GM11168 (cell line): Measurements from ENCODE around the gene WDR73.

ENCODE experiments used
- in situ Hi-C: fragments of 300-500 bp; cut with MboI; formaldehyde crosslinking; loops from one replicate; pipeline ENCODE4 v1.12.0; 2022; ENCODE audit warnings: low sequenced_read_pairs; ENCODE audit not compliant: unreplicated experiment

WDR73 gene

DNA sequence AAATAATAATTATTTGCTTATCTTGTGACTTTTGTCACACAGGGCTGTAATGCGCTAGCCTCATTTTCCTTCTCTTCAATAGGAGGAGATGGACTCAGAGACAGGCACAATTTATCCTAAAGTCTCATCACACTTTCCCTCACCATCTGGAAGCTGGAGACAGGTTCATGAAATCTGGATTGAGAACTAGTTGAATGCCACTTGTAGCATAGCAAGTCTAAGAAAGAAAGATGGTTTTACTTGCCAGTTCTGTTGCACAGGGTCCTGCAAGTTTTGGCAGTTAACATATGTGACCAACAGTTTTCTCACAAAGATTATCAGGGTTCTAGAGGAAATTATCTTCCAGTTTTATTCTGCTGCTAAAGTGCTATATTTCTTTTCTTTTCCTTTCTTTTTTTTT, 62.3 kb downstream of the WDR73 start:
- in situ Hi-C loops = loop anchor here (10.0 kb wide), 1 partner anchor 333 kb away; no protein-coding TSS in a partner anchor

DNA sequence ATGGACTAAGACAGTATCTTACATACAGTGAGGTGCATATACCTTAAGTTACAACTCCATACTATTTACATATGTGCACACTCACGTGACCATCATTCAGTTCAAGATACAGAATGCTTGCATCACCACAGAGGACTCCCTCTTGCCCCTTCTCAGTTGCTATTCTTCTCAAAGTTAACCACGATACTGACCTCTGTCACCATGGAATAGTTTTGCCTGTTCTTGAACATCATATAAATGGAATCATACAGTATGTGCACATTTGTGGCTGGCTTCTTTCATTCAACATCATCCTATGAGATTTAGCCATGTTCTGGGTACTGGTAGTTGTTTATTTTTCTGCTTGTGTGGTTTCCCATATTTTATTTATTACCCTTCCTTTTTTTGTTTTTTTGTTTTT, 63.7 kb downstream of the WDR73 start:
- in situ Hi-C loops = loop anchor here (10.0 kb wide), 1 partner anchor 334 kb away; no protein-coding TSS in a partner anchor
